Measurements from ENCODE around the gene TMBIM6. TPM values are rescaled to one million over a fixed set of nuclear protein-coding genes. Genes with fewer than 3 reads are reported as not detected.
A peak's percentile ranks its signal among the peaks of the same experiment; 100 is the strongest.

TMBIM6 gene
- total and polyA plus RNA-seq, 3 experiments from 2014 or later: 443 to 1,008 (median 449) TPM

- peaks cover 0 to 23% (median under 1%) of the 10 kb centered on the region in 3 donors for H3K36me3 Mint-ChIP-seq
- H3K27ac Mint-ChIP-seq: no peak overlapping the region
- Histone ChIP-seq H3K27me3 (ENCODE audit: insufficient read depth, low read length, poor library complexity, severe bottlenecking) (no peaks in the 10 kb centered on the region), H3K9me3 (ENCODE audit: low read length) (no peaks in the 10 kb centered on the region), H3K4me3 (ENCODE audit: low read length) (no peak overlapping the region), H3K4me1 (ENCODE audit: insufficient read depth, low read length) (no peaks in the 10 kb centered on the region), H3K27ac (ENCODE audit: low read depth, low read length) (no peak overlapping the region), H3K36me3 (ENCODE audit: insufficient read depth, low read length) (no peaks in the 10 kb centered on the region)
- ChIA-PET CTCF (interaction anchor here (1.8 to 2.2 kb wide), 2 partner anchors 17 to 54 kb away, joined by 9 to 10 read pairs; partner anchors contain the start of gene TMBIM6), POLR2A (no interaction called here)
- no peak for DNase-seq
- H3K4me1 Mint-ChIP-seq: no peaks in the 10 kb centered on the region
- no peaks in the 10 kb centered on the region for H3K9me3 Mint-ChIP-seq
- H3K27me3 Mint-ChIP-seq: no peaks in the 10 kb centered on the region
- H3K4me3 Mint-ChIP-seq: no peak overlapping the region
Measured at GRCh38 chr12:49794811-49795653, 53.7 kb downstream of the TMBIM6 start.

GRCh38 chr12:49795654-49796105 is 54.3 kb downstream of the TMBIM6 start:
- Histone ChIP-seq H3K36me3 (ENCODE audit: insufficient read depth, low read length) (no peaks in the 10 kb centered on the region), H3K27me3 (ENCODE audit: insufficient read depth, low read length, poor library complexity, severe bottlenecking) (no peaks in the 10 kb centered on the region), H3K27ac (ENCODE audit: low read depth, low read length) (no peak overlapping the region), H3K9me3 (ENCODE audit: low read length) (no peaks in the 10 kb centered on the region), H3K4me1 (ENCODE audit: insufficient read depth, low read length) (no peaks in the 10 kb centered on the region), H3K4me3 (ENCODE audit: low read length) (no peak overlapping the region)
- CTCF ChIA-PET: interaction anchor here (1.3 to 2.2 kb wide), 3 partner anchors 18 to 55 kb away, joined by 3 to 10 read pairs (median 9); partner anchors contain the start of gene TMBIM6
- no peak overlapping the region for H3K4me3 Mint-ChIP-seq
- no peaks in the 10 kb centered on the region for H3K27me3 Mint-ChIP-seq
- peaks cover 0 to 27% (median 3%) of the 10 kb centered on the region in 3 donors for H3K36me3 Mint-ChIP-seq
- H3K4me1 Mint-ChIP-seq: no peaks in the 10 kb centered on the region
- H3K9me3 Mint-ChIP-seq: no peaks in the 10 kb centered on the region
- DNase-seq: no peak
- POLR2A ChIA-PET: no interaction called here
- peak overlapping the region in 2 of 8 donors; percentile 23 to 79 for H3K27ac Mint-ChIP-seq

- no peak overlapping the region for H3K4me3 Mint-ChIP-seq
- H3K27ac Mint-ChIP-seq: peak overlapping the region in 1 of 8 donors; percentile 23
- ChIA-PET POLR2A (no interaction called here), CTCF (interaction anchor here (1.3 to 1.8 kb wide), 2 partner anchors 43 to 55 kb away, joined by 3 to 10 read pairs; partner anchors contain the start of gene TMBIM6)
- Histone ChIP-seq H3K4me3 (ENCODE audit: low read length) (no peak overlapping the region), H3K9me3 (ENCODE audit: low read length) (no peaks in the 10 kb centered on the region), H3K4me1 (ENCODE audit: insufficient read depth, low read length) (no peaks in the 10 kb centered on the region), H3K27me3 (ENCODE audit: insufficient read depth, low read length, poor library complexity, severe bottlenecking) (no peaks in the 10 kb centered on the region), H3K36me3 (ENCODE audit: insufficient read depth, low read length) (peaks cover 3% of the 10 kb centered on the region), H3K27ac (ENCODE audit: low read depth, low read length) (no peak overlapping the region)
- DNase-seq: no peak
- no peaks in the 10 kb centered on the region for H3K27me3 Mint-ChIP-seq
- H3K36me3 Mint-ChIP-seq: peaks cover 0 to 30% (median 3%) of the 10 kb centered on the region in 3 donors
- H3K9me3 Mint-ChIP-seq: no peaks in the 10 kb centered on the region
- H3K4me1 Mint-ChIP-seq: no peaks in the 10 kb centered on the region
Measured at GRCh38 chr12:49796155-49796554, 54.8 kb downstream of the TMBIM6 start.

- no peaks in the 10 kb centered on the region for H3K9me3 Mint-ChIP-seq
- H3K9me3 ChIP-seq (ENCODE audit: low read length): no peaks in the 10 kb centered on the region
Measured at GRCh38 chr12:49796606-49797448, 55.5 kb downstream of the TMBIM6 start.

GRCh38 chr12:49797449-49797776 is 56.1 kb downstream of the TMBIM6 start:
- no peak overlapping the region for H3K27ac ChIP-seq (ENCODE audit: low read depth, low read length)
- H3K27me3 ChIP-seq (ENCODE audit: insufficient read depth, low read length, poor library complexity, severe bottlenecking): no peaks in the 10 kb centered on the region
- H3K4me3 Mint-ChIP-seq: no peak overlapping the region
- no peaks in the 10 kb centered on the region for H3K4me1 Mint-ChIP-seq
- H3K27me3 Mint-ChIP-seq: no peaks in the 10 kb centered on the region
- ChIA-PET POLR2A (interaction anchor here (0.6 kb wide), 1 partner anchor 60 kb away, joined by 5 read pairs; no protein-coding TSS in a partner anchor), CTCF (no interaction called here)
- no peaks in the 10 kb centered on the region for H3K9me3 ChIP-seq (ENCODE audit: low read length)
- no peaks in the 10 kb centered on the region for H3K9me3 Mint-ChIP-seq
- no peak overlapping the region for H3K27ac Mint-ChIP-seq
- peaks cover 0 to 41% (median 5%) of the 10 kb centered on the region in 3 donors for H3K36me3 Mint-ChIP-seq
- no peaks in the 10 kb centered on the region for H3K4me1 ChIP-seq (ENCODE audit: insufficient read depth, low read length)
- DNase-seq: no peak
- H3K36me3 ChIP-seq (ENCODE audit: insufficient read depth, low read length): peaks cover 5% of the 10 kb centered on the region
- H3K4me3 ChIP-seq (ENCODE audit: low read length): no peak overlapping the region

More at GRCh38 chr12:49796606-49797448, 55.5 kb downstream of the TMBIM6 start:
- Mint-ChIP-seq H3K4me3 (no peak overlapping the region), H3K4me1 (no peaks in the 10 kb centered on the region), H3K36me3 (peaks cover 0 to 37% (median 5%) of the 10 kb centered on the region in 3 donors), H3K27me3 (no peaks in the 10 kb centered on the region), H3K27ac (no peak overlapping the region)
- no peaks in the 10 kb centered on the region for H3K4me1 ChIP-seq (ENCODE audit: insufficient read depth, low read length)
- no peaks in the 10 kb centered on the region for H3K27me3 ChIP-seq (ENCODE audit: insufficient read depth, low read length, poor library complexity, severe bottlenecking)
- H3K27ac ChIP-seq (ENCODE audit: low read depth, low read length): no peak overlapping the region
- POLR2A ChIA-PET: no interaction called here
- CTCF ChIA-PET: interaction anchor here (1.3 to 1.8 kb wide), 2 partner anchors 42 to 56 kb away, joined by 3 to 10 read pairs; partner anchors contain the start of gene TMBIM6
- no peak for DNase-seq
- no peak overlapping the region for H3K4me3 ChIP-seq (ENCODE audit: low read length)
- peaks cover 5% of the 10 kb centered on the region for H3K36me3 ChIP-seq (ENCODE audit: insufficient read depth, low read length)

- POLR2A ChIA-PET: no interaction called here
- no peaks in the 10 kb centered on the region for H3K27me3 Mint-ChIP-seq
- H3K4me3 Mint-ChIP-seq: no peak overlapping the region
- no peak for DNase-seq
- no peaks in the 10 kb centered on the region for H3K9me3 Mint-ChIP-seq
- no peak overlapping the region for H3K4me3 ChIP-seq (ENCODE audit: low read length)
- peaks cover 0 to 47% (median 5%) of the 10 kb centered on the region in 3 donors for H3K36me3 Mint-ChIP-seq
- CTCF ChIA-PET: interaction anchor here (1.5 kb wide), 1 partner anchor 20 kb away, joined by 4 read pairs; no protein-coding TSS in a partner anchor
- H3K27ac ChIP-seq (ENCODE audit: low read depth, low read length): no peak overlapping the region
- H3K36me3 ChIP-seq (ENCODE audit: insufficient read depth, low read length): peaks cover 5% of the 10 kb centered on the region
- no peaks in the 10 kb centered on the region for H3K4me1 ChIP-seq (ENCODE audit: insufficient read depth, low read length)
- no peaks in the 10 kb centered on the region for H3K4me1 Mint-ChIP-seq
- H3K27me3 ChIP-seq (ENCODE audit: insufficient read depth, low read length, poor library complexity, severe bottlenecking): no peaks in the 10 kb centered on the region
- no peak overlapping the region for H3K27ac Mint-ChIP-seq
- H3K9me3 ChIP-seq (ENCODE audit: low read length): no peaks in the 10 kb centered on the region
Measured at GRCh38 chr12:49798248-49798647, 56.9 kb downstream of the TMBIM6 start.

GRCh38 chr12:49798934-49799333 is 57.6 kb downstream of the TMBIM6 start:
- H3K27me3 Mint-ChIP-seq: no peaks in the 10 kb centered on the region
- Histone ChIP-seq H3K4me1 (ENCODE audit: insufficient read depth, low read length) (no peaks in the 10 kb centered on the region), H3K36me3 (ENCODE audit: insufficient read depth, low read length) (peaks cover 5% of the 10 kb centered on the region), H3K9me3 (ENCODE audit: low read length) (no peaks in the 10 kb centered on the region), H3K27me3 (ENCODE audit: insufficient read depth, low read length, poor library complexity, severe bottlenecking) (no peaks in the 10 kb centered on the region), H3K4me3 (ENCODE audit: low read length) (no peak overlapping the region), H3K27ac (ENCODE audit: low read depth, low read length) (no peak overlapping the region)
- H3K27ac Mint-ChIP-seq: peak overlapping the region in 5 of 8 donors; percentile 58 to 77 (median 59)
- POLR2A ChIA-PET: interaction anchor here (0.8 kb wide), 1 partner anchor 136 kb away, joined by 3 read pairs; no protein-coding TSS in a partner anchor
- peaks cover 0 to 47% (median 5%) of the 10 kb centered on the region in 3 donors for H3K36me3 Mint-ChIP-seq
- no peaks in the 10 kb centered on the region for H3K9me3 Mint-ChIP-seq
- CTCF ChIA-PET: interaction anchor here (1.5 kb wide), 1 partner anchor 21 kb away, joined by 4 read pairs; no protein-coding TSS in a partner anchor
- no peaks in the 10 kb centered on the region for H3K4me1 Mint-ChIP-seq
- H3K4me3 Mint-ChIP-seq: no peak overlapping the region
- no peak for DNase-seq
